ENCODE results near the gene MNAT1. TPM values are rescaled to one million over a fixed set of nuclear protein-coding genes. Genes with fewer than 3 reads are reported as not detected.

The MNAT1 gene
- total RNA-seq, 4 donors from 2014 or later: 32.4 to 48.9 (median 44.6) TPM

DNA sequence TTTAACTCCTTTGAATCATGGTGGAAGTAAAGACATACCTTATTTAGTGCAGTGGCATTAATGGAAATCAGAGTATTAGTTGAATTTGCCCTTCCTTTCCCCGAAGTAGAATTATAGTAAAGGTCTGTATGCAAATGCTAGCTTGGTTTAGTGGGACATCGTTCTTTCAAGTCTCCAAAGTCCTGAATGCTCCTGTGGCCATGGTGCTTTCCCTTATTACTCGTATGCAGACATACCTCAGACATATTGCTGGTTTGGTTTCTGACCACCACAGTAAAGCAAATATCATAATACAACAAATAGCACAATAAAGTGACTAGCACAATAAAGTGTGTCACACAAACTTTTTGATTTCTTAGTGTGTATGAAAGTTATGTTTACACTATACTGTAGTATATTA lies 52.3 kb downstream of the MNAT1 start:
- no peak for DNase-seq (ENCODE audit: low spot score in 2 of 2)
- Histone ChIP-seq H3K27me3 (no peaks in the 10 kb centered on the region), H3K4me1 (no peaks in the 10 kb centered on the region), H3K9me3 (peaks cover 0 to 5% (median 0%) of the 10 kb centered on the region in 4 donors), H3K27ac (no peak overlapping the region), H3K36me3 (peaks cover 0 to 12% (median 0%) of the 10 kb centered on the region in 3 donors), H3K4me3 (no peak overlapping the region)
- WGBS, 2 donors: 94 to 97% methylated on average over 3 of the region's 3 CpGs
- TF ChIP-seq EP300 (IDR thresholded peaks at IDR 0.05) (no peak), POLR2A (IDR thresholded peaks at IDR 0.05) (no peak)
- TF ChIP-seq, protein P1, sequence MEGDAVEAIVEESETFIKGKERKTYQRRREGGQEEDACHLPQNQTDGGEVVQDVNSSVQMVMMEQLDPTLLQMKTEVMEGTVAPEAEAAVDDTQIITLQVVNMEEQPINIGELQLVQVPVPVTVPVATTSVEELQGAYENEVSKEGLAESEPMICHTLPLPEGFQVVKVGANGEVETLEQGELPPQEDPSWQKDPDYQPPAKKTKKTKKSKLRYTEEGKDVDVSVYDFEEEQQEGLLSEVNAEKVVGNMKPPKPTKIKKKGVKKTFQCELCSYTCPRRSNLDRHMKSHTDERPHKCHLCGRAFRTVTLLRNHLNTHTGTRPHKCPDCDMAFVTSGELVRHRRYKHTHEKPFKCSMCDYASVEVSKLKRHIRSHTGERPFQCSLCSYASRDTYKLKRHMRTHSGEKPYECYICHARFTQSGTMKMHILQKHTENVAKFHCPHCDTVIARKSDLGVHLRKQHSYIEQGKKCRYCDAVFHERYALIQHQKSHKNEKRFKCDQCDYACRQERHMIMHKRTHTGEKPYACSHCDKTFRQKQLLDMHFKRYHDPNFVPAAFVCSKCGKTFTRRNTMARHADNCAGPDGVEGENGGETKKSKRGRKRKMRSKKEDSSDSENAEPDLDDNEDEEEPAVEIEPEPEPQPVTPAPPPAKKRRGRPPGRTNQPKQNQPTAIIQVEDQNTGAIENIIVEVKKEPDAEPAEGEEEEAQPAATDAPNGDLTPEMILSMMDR (IDR thresholded peaks at IDR 0.05): no peak

DNA sequence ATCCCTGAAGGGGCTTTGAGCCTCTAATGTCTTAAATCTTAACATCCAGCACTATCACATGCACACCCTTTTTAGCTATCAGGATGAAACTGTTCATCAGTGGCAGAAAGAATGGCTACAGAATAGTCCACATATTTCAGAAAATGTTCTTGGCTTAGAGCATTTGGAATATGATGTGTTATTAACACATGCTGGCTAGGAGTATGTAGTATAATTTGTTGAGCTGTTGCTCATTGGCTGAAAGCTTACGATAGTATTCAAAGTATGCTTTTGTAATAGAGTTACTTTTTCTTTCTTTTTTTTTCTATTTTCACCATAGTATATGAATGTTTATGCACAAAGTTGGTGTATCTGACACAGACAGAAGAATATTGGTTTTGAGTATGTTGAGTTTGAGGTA lies 55.1 kb downstream of the MNAT1 start:
- no peak for DNase-seq (ENCODE audit: low spot score in 2 of 2)
- WGBS, 2 donors: 88 to 93% methylated on average over 1 of the region's 1 CpG

DNA sequence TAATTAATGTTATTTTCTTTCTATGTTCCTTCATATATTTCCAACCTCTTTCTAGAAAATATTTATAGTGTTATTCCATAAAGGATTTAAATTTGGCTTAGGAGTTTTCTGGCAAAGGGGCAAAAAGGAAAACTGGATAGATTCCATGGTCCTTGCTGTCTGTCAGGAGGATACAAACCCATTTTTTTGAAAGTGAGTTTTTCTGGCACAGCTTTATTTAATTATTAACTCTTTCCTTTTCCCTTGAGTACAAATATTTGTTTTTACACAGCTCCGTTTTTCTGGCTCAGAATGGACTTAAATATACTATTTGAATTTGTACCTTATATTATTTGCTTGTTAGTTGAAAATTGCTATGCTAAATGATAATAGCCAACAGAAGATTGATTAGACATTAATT lies 56.3 kb downstream of the MNAT1 start:
- Histone ChIP-seq H3K27me3 (no peaks in the 10 kb centered on the region), H3K36me3 (peaks cover 0 to 27% (median 0%) of the 10 kb centered on the region in 3 donors), H3K4me3 (no peak overlapping the region), H3K27ac (no peak overlapping the region), H3K9me3 (peaks cover 0 to 12% (median 0%) of the 10 kb centered on the region in 4 donors), H3K4me1 (no peaks in the 10 kb centered on the region)
- WGBS, 2 donors: 78 to 88% methylated on average over 1 of the region's 1 CpG
- no peak for DNase-seq (ENCODE audit: low spot score in 2 of 2)
- no peak for TF ChIP-seq POLR2A (IDR thresholded peaks at IDR 0.05)
- TF ChIP-seq, protein P1 (IDR thresholded peaks at IDR 0.05): no peak
- no peak for TF ChIP-seq EP300 (IDR thresholded peaks at IDR 0.05)

More for the DNA sequence above, 55.1 kb downstream of the MNAT1 start:
- Histone ChIP-seq H3K27ac (no peak overlapping the region), H3K9me3 (peaks cover 0 to 12% (median 0%) of the 10 kb centered on the region in 4 donors), H3K4me1 (no peaks in the 10 kb centered on the region), H3K27me3 (no peaks in the 10 kb centered on the region), H3K4me3 (no peak overlapping the region), H3K36me3 (peaks cover 0 to 22% (median 0%) of the 10 kb centered on the region in 3 donors)
- TF ChIP-seq EP300 (IDR thresholded peaks at IDR 0.05) (no peak), POLR2A (IDR thresholded peaks at IDR 0.05) (no peak)
- TF ChIP-seq, protein P1 (IDR thresholded peaks at IDR 0.05): no peak

DNA sequence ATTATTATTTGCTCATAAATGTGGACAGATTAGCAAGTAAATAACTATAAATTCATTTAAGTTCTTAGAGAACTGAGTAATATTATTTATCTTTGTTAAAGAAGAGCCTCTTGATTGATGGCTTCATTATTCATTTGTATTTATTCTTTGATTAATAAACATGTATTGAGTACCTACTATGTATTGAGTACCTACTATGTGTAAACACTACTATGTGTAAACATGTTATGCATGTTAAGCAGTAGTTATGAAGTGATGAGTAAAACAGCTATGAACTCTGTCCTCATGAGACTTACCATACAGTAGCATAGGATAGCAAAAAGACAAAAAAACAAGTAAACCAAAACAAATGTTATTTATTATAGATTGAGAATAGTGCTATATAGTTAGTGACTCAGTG lies 61.9 kb downstream of the MNAT1 start:
- H3K27me3 ChIP-seq: no peaks in the 10 kb centered on the region
- H3K9me3 ChIP-seq: peaks cover 0 to 7% (median 0%) of the 10 kb centered on the region in 4 donors
- no peak for DNase-seq (ENCODE audit: low spot score in 2 of 2)
- TF ChIP-seq, protein P1 (IDR thresholded peaks at IDR 0.05): no peak
- TF ChIP-seq EP300 (IDR thresholded peaks at IDR 0.05) (no peak), POLR2A (IDR thresholded peaks at IDR 0.05) (no peak)
- H3K4me3 ChIP-seq: no peak overlapping the region
- H3K4me1 ChIP-seq: no peaks in the 10 kb centered on the region
- no peak overlapping the region for H3K27ac ChIP-seq
- peaks cover 0 to 45% (median 0%) of the 10 kb centered on the region in 3 donors for H3K36me3 ChIP-seq

DNA sequence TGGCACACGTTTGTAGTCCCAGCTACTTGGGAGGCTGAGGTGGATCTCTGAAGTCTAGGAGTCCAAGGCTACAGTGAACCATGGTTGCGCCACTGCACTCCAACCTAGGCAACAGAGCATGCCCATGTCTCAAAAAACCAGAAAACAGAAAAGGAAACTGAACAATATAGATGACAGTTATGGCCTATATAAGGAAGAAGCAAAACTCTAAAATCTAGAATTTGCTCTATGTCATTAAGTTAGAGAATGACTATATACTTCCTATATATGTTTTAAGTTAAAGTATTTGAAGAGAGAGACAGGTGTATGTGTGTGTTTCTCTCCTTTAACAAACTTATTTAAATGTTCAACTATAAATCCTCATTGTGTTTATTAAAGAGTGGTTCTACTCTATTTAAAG lies 65.8 kb downstream of the MNAT1 start:
- Histone ChIP-seq H3K36me3 (peaks cover 0 to 36% (median 0%) of the 10 kb centered on the region in 3 donors), H3K9me3 (no peaks in the 10 kb centered on the region), H3K27me3 (no peaks in the 10 kb centered on the region), H3K27ac (no peak overlapping the region), H3K4me1 (no peaks in the 10 kb centered on the region), H3K4me3 (no peak overlapping the region)
- DNase-seq (ENCODE audit: low spot score in 2 of 2): no peak
- TF ChIP-seq, protein P1 (IDR thresholded peaks at IDR 0.05): no peak
- WGBS, 2 donors: 98 to 100% methylated on average over 2 of the region's 2 CpGs

Data from tibial nerve (tissue), 4 donors.